Left hindlimb (tissue), 1 donor: Measurements from ENCODE around the gene SHC1.

Experiments
- DNase-seq: peaks from one replicate; pipeline ENCODE4 v3.0.0-alpha.2; 2018

The SHC1 gene

GRCh38 chr1:154972213-154972516 is 1.6 kb upstream of the SHC1 start:
- DNase-seq: no peak

GRCh38 chr1:154971341-154971998 is 923 bp upstream of the SHC1 start:
- no peak for DNase-seq

- peak; percentile 68 for DNase-seq
Observed at GRCh38 chr1:154969860-154970452, 591 bp downstream of the SHC1 start.

GRCh38 chr1:154969246-154969645 is 1.3 kb downstream of the SHC1 start:
- DNase-seq: peak; percentile 17

- peak; percentile 28 for DNase-seq
Observed at GRCh38 chr1:154968731-154969130, 1.8 kb downstream of the SHC1 start.

- peak; percentile 12 for DNase-seq
Observed at GRCh38 chr1:154967331-154967950, 3.1 kb downstream of the SHC1 start.

GRCh38 chr1:154966111-154966510 is 4.4 kb downstream of the SHC1 start:
- DNase-seq: peak; percentile 29

GRCh38 chr1:154964359-154964758 is 6.2 kb downstream of the SHC1 start:
- DNase-seq: peak; percentile 17

- DNase-seq: no peak
Observed at GRCh38 chr1:154963643-154964042, 6.9 kb downstream of the SHC1 start.

- DNase-seq: no peak
Observed at GRCh38 chr1:154962795-154963330, 7.7 kb downstream of the SHC1 start.

- DNase-seq: no peak
Observed at GRCh38 chr1:154962156-154962749, 8.3 kb downstream of the SHC1 start.

- peak; percentile 88 for DNase-seq
Observed at GRCh38 chr1:154961207-154962155, 9.1 kb downstream of the SHC1 start, which contains the start of gene PYGO2. Gene PYGO2, minus strand, starts transcription at chr1:154961782. Its CDS starts 206 bp downstream, at chr1:154961576.

- no peak for DNase-seq
Observed at GRCh38 chr1:154960446-154961136, 10.0 kb downstream of the SHC1 start.

GRCh38 chr1:154959426-154959780 is 11.1 kb downstream of the SHC1 start:
- no peak for DNase-seq

GRCh38 chr1:154958681-154959425 is 11.7 kb downstream of the SHC1 start:
- no peak for DNase-seq

- no peak for DNase-seq
Observed at GRCh38 chr1:154958036-154958435, 12.5 kb downstream of the SHC1 start.

GRCh38 chr1:154957091-154957657 is 13.4 kb downstream of the SHC1 start:
- peak; percentile 25 for DNase-seq

GRCh38 chr1:154956544-154956941 is 14.0 kb downstream of the SHC1 start:
- peak; percentile 58 for DNase-seq

GRCh38 chr1:154955718-154956543 is 14.6 kb downstream of the SHC1 start, which contains the start of gene PBXIP1:
Gene PBXIP1, minus strand, starts transcription at chr1:154956099. Its CDS starts 2,378 bp downstream, at chr1:154953721.
- DNase-seq: peak; percentile 90
